HG03139 (cell line): ENCODE measurements around the gene PAPSS1.

Experiments used
- ATAC-seq: cut with Tn5 transposase; IDR thresholded peaks from one replicate; pipeline ENCODE4 v1.9.1; 2021; ENCODE audit not compliant: unreplicated experiment

The PAPSS1 gene

GRCh38 chr4:107631560-107631959 lies 88.5 kb downstream of the PAPSS1 start:
- ATAC-seq: no peak

- ATAC-seq: no peak
Measured at GRCh38 chr4:107630185-107630705, 89.8 kb downstream of the PAPSS1 start.

GRCh38 chr4:107629318-107629717 lies 90.7 kb downstream of the PAPSS1 start:
- no peak for ATAC-seq

GRCh38 chr4:107625391-107625902 lies 94.6 kb downstream of the PAPSS1 start:
- no peak for ATAC-seq

GRCh38 chr4:107624024-107624423 lies 96.0 kb downstream of the PAPSS1 start:
- no peak for ATAC-seq

- no peak for ATAC-seq
Measured at GRCh38 chr4:107622006-107622405, 98.0 kb downstream of the PAPSS1 start.

- ATAC-seq: no peak
Measured at GRCh38 chr4:107619731-107620130, 100.3 kb downstream of the PAPSS1 start.

GRCh38 chr4:107619066-107619465 lies 101.0 kb downstream of the PAPSS1 start:
- no peak for ATAC-seq

- ATAC-seq: no peak
Measured at GRCh38 chr4:107618656-107619055, 101.4 kb downstream of the PAPSS1 start.

- ATAC-seq: no peak
Measured at GRCh38 chr4:107616838-107617389, 103.1 kb downstream of the PAPSS1 start.

- no peak for ATAC-seq
Measured at GRCh38 chr4:107615809-107616208, 104.2 kb downstream of the PAPSS1 start.

GRCh38 chr4:107603430-107603829 lies 116.6 kb downstream of the PAPSS1 start:
- ATAC-seq: no peak

GRCh38 chr4:107600983-107601382 lies 119.1 kb downstream of the PAPSS1 start:
- ATAC-seq: no peak

- ATAC-seq: no peak
Measured at GRCh38 chr4:107600436-107600835, 119.6 kb downstream of the PAPSS1 start.

- ATAC-seq: no peak
Measured at GRCh38 chr4:107599841-107600240, 120.2 kb downstream of the PAPSS1 start.

- ATAC-seq: no peak
Measured at GRCh38 chr4:107593230-107593629, 126.8 kb downstream of the PAPSS1 start.

- ATAC-seq: no peak
Measured at GRCh38 chr4:107592519-107592918, 127.5 kb downstream of the PAPSS1 start.

- ATAC-seq: no peak
Measured at GRCh38 chr4:107589269-107589668, 130.8 kb downstream of the PAPSS1 start.

GRCh38 chr4:107586371-107586770 lies 133.7 kb downstream of the PAPSS1 start:
- ATAC-seq: no peak

- no peak for ATAC-seq
Measured at GRCh38 chr4:107579099-107579498, 140.9 kb downstream of the PAPSS1 start.

- ATAC-seq: no peak
Measured at GRCh38 chr4:107578321-107578720, 141.7 kb downstream of the PAPSS1 start.

GRCh38 chr4:107577743-107578142 lies 142.3 kb downstream of the PAPSS1 start:
- no peak for ATAC-seq

- no peak for ATAC-seq
Measured at GRCh38 chr4:107575243-107575642, 144.8 kb downstream of the PAPSS1 start.
